GM12872 (cell line): ENCODE results near the gene ARHGEF38.

Experiments used
- TF ChIP-seq, protein P1 (sequence below): IDR thresholded peaks from 3 replicates; pipeline ENCODE4 v1.5.1; 2011; ENCODE audit warnings: low read depth, mild to moderate bottlenecking, low read length, moderate library complexity; ENCODE audit not compliant: insufficient read depth

Gene ARHGEF38

DNA sequence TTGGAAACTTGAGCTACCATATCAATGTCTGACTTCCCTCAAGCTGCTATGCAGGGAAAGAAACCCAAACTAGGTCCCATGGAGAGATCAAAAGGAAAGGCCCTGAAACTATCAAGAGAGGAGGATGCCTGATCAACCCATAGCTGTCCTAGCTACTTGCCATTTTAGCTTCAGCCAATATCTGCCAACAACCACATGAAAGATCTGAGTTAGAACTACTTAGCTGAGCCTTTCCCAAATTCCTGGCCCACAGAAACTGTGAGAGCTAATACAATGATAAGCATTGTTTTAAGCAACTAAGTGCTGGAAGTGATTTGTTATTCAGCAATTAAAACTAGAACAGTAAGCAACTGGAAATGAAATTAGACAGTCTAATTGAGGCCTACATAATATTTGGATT, 6.3 kb upstream of the ARHGEF38 start:
- TF ChIP-seq, protein P1, sequence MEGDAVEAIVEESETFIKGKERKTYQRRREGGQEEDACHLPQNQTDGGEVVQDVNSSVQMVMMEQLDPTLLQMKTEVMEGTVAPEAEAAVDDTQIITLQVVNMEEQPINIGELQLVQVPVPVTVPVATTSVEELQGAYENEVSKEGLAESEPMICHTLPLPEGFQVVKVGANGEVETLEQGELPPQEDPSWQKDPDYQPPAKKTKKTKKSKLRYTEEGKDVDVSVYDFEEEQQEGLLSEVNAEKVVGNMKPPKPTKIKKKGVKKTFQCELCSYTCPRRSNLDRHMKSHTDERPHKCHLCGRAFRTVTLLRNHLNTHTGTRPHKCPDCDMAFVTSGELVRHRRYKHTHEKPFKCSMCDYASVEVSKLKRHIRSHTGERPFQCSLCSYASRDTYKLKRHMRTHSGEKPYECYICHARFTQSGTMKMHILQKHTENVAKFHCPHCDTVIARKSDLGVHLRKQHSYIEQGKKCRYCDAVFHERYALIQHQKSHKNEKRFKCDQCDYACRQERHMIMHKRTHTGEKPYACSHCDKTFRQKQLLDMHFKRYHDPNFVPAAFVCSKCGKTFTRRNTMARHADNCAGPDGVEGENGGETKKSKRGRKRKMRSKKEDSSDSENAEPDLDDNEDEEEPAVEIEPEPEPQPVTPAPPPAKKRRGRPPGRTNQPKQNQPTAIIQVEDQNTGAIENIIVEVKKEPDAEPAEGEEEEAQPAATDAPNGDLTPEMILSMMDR: no peak

DNA sequence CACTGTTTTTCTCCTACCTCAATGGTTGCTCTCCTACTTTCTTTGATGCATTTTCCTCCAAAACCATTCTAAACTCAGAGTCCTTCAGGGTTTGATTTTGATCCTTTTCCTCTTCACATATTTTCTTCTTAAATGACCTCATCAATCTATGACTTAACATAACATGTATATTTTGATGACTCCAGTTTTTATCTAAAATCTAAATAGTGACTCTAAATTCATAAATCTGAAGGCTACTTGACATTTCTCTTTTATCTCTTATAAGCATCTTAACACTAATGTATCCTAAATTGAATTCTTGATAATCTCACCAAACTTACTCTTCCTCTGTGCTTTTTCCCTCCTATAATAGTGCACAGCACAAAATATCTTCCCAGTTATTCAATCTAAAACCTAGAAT, 4.7 kb upstream of the ARHGEF38 start:
- TF ChIP-seq, protein P1: no peak

DNA sequence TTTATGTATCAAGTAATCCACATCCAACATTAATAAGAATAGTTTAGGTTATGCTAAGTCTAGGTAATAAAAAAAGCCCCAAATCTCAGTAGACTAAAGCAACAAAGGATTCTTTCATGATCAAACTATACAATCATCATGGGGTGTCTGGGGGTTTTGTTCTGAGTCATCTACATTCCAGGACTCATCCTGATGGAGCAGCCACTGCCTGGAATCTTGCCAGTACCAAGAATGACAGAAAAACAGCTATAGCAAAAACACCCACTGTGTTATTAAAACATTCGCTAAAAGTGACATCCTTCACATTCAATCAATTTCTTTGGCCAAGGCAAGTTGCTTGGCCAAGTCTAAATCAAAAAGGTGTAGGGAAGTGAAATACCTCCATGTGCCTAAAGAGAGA, 3.9 kb upstream of the ARHGEF38 start:
- TF ChIP-seq, protein P1: no peak

DNA sequence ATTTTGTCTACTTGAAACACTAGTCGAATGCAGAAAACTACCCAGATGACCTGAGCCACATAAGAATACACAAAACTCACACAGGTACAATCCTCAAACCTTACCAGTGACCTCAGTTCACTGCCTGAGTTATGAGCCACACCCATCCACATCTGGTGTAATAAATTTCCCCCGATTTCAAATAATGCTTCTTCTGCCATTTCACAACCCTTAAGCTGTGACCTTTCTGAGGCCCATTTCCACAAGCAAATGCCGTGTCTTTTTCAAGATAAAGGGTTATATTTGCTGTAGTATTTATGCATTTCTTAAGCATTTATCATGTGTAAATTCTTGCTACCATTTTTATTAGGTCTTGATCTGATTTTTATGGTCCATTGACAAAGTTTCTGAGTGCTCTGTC, 1.8 kb upstream of the ARHGEF38 start:
- TF ChIP-seq, protein P1: no peak

DNA sequence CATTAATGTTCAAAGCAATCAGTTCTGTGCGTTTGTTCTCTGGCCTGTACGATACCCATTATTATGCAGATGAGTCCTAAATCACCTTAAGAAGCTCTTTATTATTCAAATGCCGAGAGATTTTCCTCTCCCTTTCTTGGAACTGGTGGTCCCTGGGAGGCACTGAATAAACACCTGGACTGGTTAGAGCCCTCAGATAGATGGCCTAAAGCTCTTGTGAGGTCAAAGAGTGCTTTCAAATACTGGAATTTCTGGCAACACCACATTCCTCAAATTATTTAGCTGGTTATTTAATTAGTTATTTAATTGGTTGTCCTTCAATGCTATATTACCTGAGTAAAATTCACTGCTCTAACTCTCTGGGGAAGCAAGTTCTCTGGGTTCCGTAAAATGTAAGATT, 3.0 kb downstream of the ARHGEF38 start:
- TF ChIP-seq, protein P1: no peak

DNA sequence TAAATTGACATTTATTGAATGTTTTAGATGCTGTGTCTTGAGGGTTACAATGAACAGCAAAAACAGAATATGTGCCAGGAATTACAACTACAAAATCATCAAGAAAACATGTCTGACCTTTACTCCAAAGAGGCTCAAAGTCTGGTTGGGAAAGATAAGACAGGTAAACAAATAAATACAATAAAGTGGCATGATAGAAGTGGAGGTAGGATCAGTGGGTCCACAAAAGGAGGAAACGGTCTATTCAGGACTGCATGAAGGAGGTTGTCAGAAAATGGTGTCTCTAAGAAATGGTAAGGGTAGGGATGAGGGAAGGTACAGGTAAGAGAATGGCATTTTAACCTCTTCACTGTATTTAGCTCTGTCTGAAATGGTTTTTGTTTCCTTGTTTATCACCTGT, 3.8 kb downstream of the ARHGEF38 start:
- TF ChIP-seq, protein P1: no peak

DNA sequence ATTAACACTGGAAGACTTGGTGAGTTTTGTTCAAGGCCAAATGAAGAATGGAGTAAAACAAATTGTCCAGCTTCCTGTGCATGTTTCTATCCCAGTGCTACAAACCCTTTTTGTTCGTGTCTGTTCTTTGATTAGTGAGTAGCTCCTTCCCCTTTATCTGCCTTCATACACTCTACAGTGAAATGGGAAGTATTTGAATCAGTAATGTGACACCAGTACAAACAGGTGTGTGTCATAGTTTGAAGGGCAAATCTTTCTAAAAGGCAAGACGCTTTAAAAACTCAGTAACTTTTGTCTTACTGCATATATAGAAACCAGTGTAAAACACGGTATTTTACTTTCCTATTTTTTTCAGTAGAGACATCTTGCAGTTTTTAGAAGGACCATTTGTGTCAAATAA, 5.9 kb downstream of the ARHGEF38 start:
- TF ChIP-seq, protein P1: no peak

DNA sequence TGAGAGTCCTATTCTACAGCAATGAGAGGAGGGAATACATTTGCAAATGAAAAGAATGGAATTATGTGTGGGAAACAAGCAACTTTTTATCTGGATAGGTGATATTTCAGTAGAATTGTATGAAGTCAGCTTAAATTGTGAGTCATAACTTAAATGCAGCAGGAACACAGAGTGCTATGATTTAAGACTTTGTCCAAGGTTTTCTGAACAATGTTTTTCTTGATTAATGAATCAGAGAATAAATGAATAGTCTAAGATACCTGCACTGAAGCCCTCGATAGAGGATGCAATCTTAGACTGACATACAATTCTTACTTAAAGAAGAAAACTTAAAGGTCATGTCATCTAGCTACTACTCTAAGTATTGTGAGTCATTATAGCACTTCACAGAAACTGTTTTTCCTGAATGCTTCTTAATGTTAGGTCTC, 8.0 kb downstream of the ARHGEF38 start:
- TF ChIP-seq, protein P1: no peak
